BE2C (cell line): Measurements from ENCODE around the gene MPP4.

Experiments used
- DNase-seq: peaks from one replicate; pipeline ENCODE4 v3.0.0-alpha.2; 2020
- H3K27me3 ChIP-seq: fragments of 250-450 bp; sonication (Bioruptor Pico); 2 replicates; pipeline ENCODE4 v1.5.1; 2020; ENCODE audit warnings: mild to moderate bottlenecking
- H3K36me3 ChIP-seq: fragments of 250-450 bp; sonication (Bioruptor Pico); 2 replicates; pipeline ENCODE4 v1.5.1; 2020; ENCODE audit warnings: mild to moderate bottlenecking
- H3K4me1 ChIP-seq: fragments of 250-450 bp; sonication (Bioruptor Pico); 2 replicates; pipeline ENCODE4 v1.5.1; 2020
- H3K4me3 ChIP-seq: 2 replicates; pipeline ENCODE4 v1.5.1; 2011; ENCODE audit warnings: low read depth, low read length
- H3K9me3 ChIP-seq: fragments of 250-450 bp; sonication (Bioruptor Pico); 2 replicates; pipeline ENCODE4 v1.5.1; 2020
- TF ChIP-seq, protein P1 (sequence below): IDR thresholded peaks from 2 replicates; pipeline ENCODE4 v1.5.1; 2012; ENCODE audit warnings: mild to moderate bottlenecking, low read depth, low read length

MPP4 gene

DNA sequence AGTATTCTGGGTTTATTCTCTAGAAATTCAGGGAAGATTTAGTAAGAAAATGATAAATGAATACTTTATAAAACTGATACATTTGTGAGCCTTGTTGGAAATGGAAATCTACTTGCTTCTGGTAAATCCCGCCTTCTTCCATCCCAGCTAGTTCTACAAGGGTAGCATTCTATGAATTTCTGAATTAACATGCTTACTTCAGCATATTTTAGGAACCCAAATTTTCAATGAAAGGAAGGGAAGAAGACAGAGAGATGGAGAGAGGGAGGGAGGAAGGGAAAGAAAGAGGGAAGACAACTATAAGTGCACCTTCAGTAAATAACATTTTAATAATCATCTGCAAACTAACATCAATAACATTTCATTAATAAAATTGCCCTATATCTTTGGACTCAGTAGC is 28.6 kb downstream of the MPP4 start:
- H3K4me1 ChIP-seq = no peaks in the 10 kb centered on the region
- no peaks in the 10 kb centered on the region for H3K9me3 ChIP-seq
- H3K27me3 ChIP-seq = no peaks in the 10 kb centered on the region
- TF ChIP-seq, protein P1, sequence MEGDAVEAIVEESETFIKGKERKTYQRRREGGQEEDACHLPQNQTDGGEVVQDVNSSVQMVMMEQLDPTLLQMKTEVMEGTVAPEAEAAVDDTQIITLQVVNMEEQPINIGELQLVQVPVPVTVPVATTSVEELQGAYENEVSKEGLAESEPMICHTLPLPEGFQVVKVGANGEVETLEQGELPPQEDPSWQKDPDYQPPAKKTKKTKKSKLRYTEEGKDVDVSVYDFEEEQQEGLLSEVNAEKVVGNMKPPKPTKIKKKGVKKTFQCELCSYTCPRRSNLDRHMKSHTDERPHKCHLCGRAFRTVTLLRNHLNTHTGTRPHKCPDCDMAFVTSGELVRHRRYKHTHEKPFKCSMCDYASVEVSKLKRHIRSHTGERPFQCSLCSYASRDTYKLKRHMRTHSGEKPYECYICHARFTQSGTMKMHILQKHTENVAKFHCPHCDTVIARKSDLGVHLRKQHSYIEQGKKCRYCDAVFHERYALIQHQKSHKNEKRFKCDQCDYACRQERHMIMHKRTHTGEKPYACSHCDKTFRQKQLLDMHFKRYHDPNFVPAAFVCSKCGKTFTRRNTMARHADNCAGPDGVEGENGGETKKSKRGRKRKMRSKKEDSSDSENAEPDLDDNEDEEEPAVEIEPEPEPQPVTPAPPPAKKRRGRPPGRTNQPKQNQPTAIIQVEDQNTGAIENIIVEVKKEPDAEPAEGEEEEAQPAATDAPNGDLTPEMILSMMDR = no peak
- H3K4me3 ChIP-seq = no peak overlapping the region
- no peaks in the 10 kb centered on the region for H3K36me3 ChIP-seq
- no peak for DNase-seq

DNA sequence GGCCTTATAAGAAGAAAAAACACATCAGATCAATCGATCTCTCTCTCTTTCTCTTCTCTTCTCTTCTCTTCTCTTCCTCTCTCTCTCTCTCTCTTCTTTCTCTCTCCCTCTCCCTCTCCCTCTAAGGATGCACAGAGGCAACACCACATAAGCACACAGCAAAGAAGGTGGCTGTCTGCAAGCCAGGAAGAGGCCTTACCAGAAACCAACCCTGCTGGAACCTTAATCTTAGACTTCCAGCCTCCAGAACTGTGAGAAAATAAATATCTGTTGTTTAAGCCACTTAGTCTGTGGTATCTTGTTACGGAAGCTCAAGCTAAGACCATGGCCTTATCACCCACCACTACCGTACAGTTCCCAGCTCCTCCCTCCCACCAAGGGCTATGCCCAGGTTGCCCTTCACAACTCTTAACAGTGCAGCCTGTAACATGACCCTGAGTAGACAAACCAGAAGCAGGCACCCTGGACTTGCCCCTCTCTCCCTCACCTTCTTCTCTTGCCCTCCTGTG is 30.0 kb downstream of the MPP4 start:
- no peaks in the 10 kb centered on the region for H3K36me3 ChIP-seq
- TF ChIP-seq, protein P1 = no peak
- H3K4me1 ChIP-seq = no peaks in the 10 kb centered on the region
- no peak overlapping the region for H3K4me3 ChIP-seq
- no peak for DNase-seq
- H3K9me3 ChIP-seq = no peaks in the 10 kb centered on the region
- H3K27me3 ChIP-seq = no peaks in the 10 kb centered on the region

DNA sequence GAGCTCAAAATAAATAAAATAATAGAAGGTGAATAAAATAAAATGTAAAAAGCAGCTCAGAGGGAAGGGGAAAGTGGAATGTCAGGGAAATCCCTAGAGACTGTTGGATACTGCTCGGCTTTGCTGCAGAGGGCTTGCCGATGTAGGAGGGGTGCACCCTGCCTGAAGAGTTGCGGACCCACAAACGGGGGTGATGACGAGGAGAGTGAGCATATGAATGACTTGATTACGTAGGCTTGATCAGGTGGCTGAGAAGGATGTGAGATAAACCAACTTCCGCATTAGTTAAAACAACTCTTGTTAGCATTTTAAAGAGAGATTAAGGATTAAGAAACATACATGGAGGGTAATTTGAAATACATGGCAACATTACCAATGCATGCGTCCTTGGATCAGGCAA is 34.1 kb downstream of the MPP4 start:
- Histone ChIP-seq H3K36me3 (no peaks in the 10 kb centered on the region), H3K4me3 (no peak overlapping the region)

DNA sequence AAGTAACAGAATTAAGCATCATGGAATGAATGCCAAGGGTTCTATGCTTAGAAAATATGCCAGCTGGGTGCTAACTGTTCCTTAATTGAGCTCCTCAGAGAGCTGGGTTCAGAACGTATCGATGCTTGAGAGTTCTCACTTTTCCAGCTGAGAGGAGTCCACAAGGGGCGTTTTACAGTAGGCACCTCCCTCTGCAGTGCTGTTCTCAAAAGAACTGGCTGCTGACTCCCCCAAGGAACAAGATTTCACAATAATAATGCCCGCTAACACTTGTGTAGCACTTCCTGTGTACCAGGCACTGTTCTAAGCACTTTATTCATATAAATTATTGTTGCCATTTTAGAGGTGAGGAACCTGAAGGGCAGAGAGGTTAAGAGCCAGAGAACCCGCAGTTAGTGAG is 37.1 kb downstream of the MPP4 start:
- Histone ChIP-seq H3K4me1 (no peaks in the 10 kb centered on the region), H3K4me3 (no peak overlapping the region), H3K9me3 (no peaks in the 10 kb centered on the region), H3K36me3 (no peaks in the 10 kb centered on the region), H3K27me3 (no peaks in the 10 kb centered on the region)
- DNase-seq = no peak
- TF ChIP-seq, protein P1 = no peak

More for the DNA sequence above, 34.1 kb downstream of the MPP4 start:
- DNase-seq = no peak
- Histone ChIP-seq H3K4me1 (no peaks in the 10 kb centered on the region), H3K27me3 (no peaks in the 10 kb centered on the region), H3K9me3 (no peaks in the 10 kb centered on the region)
- TF ChIP-seq, protein P1 = no peak

DNA sequence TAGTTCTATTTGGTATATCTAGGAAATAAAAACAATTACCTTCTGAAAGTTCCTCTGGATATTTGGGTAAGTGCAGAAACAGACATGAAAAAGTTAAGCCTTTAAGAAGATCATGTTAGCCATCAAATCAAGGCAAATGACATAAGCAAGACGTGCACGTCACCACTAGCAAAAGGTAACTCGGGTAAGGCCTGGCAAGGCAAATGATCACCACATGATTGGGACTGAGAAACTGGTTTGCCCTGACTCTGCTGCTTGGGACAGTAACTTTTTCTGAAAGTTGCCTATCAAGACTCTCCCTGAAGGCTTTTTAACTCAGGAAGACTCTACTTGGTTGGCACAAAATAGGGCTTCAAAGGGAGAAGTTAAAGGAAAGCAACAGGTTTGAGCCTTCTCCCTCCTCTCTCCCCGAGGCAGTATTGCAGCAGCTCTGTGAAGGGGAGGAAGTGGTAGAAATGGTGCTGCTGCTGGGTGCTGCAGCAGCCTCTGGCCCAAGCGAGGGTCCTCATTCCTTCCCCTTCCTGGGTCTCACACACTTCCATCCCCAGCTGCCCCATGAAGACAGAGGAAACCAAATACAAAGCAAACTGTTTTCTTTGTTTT is 38.0 kb downstream of the MPP4 start:
- Histone ChIP-seq H3K27me3 (no peaks in the 10 kb centered on the region), H3K36me3 (no peaks in the 10 kb centered on the region), H3K4me1 (no peaks in the 10 kb centered on the region), H3K9me3 (no peaks in the 10 kb centered on the region), H3K4me3 (no peak overlapping the region)
- TF ChIP-seq, protein P1 = no peak
- no peak for DNase-seq

DNA sequence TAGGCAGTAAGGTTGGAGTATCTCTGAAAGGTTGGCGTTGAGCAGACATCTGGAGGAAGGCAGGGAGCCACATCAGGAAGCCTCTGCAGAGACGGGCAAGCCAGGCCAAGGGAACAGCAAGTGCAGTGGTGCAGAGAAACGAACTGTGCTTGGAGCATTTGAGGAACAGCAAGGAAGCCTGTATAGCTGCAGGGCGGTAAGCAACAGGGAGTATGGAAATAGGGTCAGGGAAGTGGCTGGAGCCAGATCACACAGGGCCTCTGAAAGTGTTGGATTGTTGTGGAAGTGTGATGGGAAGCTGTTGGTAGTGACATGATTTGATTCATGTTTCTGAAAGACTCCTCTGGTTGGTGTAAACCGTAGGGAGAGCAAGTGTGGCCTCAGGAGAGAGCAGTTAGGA is 41.7 kb downstream of the MPP4 start:
- TF ChIP-seq, protein P1 = no peak
- no peaks in the 10 kb centered on the region for H3K4me1 ChIP-seq
- H3K4me3 ChIP-seq = no peak overlapping the region
- no peak for DNase-seq
- H3K36me3 ChIP-seq = no peaks in the 10 kb centered on the region
- no peaks in the 10 kb centered on the region for H3K27me3 ChIP-seq
- no peaks in the 10 kb centered on the region for H3K9me3 ChIP-seq
